AG09309 (cell line): ENCODE measurements around the gene GGCT.

Experiments used
- DNase-seq: peaks from one replicate; pipeline ENCODE4 v3.0.0-alpha.2; 2010; ENCODE audit warnings: low read depth
- H3K4me3 ChIP-seq: 2 replicates; pipeline ENCODE4 v1.5.1; 2011; ENCODE audit warnings: mild to moderate bottlenecking, low read depth, low read length, moderate library complexity; ENCODE audit not compliant: control insufficient read depth
- TF ChIP-seq, protein P1 (sequence below): IDR thresholded peaks from 2 replicates; pipeline ENCODE4 v1.5.1; 2011; ENCODE audit warnings: mild to moderate bottlenecking, low read depth, low read length, inconsistent platforms; ENCODE audit not compliant: insufficient read depth, control insufficient read depth; ENCODE audit errors: missing control alignments

Gene GGCT

DNA sequence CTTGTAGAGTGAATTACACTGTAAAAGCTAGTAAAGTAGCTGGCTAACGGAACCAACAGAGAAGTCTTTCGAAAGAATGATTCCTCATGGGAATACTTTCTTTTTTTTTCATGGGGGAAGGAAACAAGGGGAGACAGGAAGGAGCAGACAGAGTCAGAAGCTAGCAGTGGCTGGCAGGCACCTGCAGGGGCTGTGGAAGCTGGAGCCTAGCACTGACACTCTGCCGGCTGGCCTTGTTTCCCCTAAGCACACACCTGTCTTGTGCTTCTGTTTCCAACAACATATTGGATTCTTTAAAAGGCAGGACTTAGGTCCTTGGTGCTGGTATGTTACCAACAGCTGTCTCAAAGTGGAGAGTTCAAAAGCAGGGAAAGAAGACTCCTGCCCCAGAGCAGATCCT, 50.7 kb downstream of the GGCT start:
- DNase-seq = no peak
- TF ChIP-seq, protein P1, sequence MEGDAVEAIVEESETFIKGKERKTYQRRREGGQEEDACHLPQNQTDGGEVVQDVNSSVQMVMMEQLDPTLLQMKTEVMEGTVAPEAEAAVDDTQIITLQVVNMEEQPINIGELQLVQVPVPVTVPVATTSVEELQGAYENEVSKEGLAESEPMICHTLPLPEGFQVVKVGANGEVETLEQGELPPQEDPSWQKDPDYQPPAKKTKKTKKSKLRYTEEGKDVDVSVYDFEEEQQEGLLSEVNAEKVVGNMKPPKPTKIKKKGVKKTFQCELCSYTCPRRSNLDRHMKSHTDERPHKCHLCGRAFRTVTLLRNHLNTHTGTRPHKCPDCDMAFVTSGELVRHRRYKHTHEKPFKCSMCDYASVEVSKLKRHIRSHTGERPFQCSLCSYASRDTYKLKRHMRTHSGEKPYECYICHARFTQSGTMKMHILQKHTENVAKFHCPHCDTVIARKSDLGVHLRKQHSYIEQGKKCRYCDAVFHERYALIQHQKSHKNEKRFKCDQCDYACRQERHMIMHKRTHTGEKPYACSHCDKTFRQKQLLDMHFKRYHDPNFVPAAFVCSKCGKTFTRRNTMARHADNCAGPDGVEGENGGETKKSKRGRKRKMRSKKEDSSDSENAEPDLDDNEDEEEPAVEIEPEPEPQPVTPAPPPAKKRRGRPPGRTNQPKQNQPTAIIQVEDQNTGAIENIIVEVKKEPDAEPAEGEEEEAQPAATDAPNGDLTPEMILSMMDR = no peak

DNA sequence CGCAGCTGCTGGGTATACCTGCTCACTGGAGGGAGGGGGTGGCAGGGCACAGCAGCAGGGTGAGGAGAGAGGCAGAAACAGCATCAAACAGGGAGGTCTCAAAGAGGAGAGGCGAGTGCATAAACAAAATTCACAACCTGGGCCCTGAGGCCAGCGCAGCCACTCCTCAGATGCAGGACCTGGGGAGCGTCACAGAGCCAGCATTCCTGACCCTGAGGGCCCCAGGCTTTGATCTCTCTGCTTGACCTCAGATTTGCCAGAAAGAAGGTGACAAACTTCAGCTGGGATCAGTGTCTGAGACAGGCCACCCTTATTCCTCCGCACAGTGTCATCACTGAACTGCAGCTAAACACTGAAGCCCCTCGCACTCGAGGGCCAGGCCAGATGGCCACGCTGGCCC, 51.6 kb downstream of the GGCT start:
- TF ChIP-seq, protein P1 = no peak
- no peak overlapping the region for H3K4me3 ChIP-seq
- no peak for DNase-seq

More for the DNA sequence above, 50.7 kb downstream of the GGCT start:
- no peak overlapping the region for H3K4me3 ChIP-seq

DNA sequence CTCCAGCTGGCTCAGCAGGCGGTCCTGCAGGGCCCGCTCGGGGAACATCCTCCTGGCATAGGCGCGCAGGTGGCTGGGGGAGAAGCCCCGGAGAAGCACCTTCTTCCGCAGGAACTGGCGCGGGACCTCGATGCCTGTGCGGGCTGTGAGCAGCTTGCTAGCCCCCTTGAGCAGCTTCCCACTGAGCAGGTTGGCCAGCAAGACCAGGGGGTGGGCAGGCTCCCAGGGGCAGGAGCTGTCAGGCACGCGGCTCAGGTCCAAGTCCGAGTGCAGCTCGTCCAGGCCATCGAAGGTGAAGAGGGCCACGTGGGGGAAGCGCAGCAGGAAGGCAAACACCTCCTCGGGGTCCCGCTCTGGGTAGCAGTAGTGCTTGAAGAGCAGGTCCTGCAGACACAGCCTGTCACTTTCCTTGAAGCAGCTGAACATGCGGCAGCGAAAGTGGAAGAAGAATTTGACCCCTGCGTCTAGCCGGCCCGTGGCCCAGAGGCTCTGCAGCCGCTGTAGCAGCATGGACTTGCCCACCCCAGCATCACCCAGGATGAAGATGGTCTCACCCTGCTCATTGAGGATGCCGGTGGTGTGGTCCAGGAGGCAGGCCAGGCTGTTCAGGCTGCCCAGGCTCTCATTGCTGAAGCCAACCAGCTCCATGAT, 52.2 kb downstream of the GGCT start:
- TF ChIP-seq, protein P1 = no peak
- DNase-seq = no peak
- H3K4me3 ChIP-seq = no peak overlapping the region

DNA sequence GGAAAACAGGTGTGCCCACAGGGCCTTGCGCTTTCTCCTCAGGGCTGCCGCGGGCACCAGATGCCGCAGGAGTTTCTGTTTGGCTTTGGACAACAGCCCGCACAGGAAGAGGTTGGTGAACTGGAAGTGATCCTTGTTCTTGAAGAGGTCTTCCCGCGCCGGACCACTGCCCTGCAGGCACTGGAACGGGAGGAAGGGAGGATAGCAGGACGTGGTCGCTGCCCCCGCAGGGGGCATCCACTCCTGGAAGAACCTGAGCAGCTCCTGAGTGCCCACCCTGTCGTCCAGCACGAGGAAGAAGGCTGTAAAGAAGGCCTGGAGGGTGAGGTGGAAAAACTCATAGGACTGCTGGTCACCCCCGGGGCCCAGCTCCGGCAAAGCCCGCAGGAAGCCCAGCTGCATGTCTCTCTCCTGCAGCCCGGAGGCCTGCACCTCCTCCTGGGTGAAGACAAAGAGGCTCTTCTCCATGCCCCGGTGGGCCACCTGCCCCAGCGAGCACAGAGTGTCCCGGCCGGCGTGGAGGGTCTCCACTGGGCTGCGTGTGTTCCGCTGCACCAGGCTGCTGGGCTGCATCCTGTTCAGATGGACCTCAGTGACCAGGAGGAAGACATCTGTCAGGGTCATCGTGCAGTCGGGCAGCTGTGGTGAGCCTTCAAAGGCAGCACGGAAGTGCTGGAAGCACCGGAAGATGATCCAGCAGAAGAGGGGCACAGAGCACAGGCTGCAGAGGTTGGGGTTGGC, 52.9 kb downstream of the GGCT start:
- TF ChIP-seq, protein P1 = no peak

DNA sequence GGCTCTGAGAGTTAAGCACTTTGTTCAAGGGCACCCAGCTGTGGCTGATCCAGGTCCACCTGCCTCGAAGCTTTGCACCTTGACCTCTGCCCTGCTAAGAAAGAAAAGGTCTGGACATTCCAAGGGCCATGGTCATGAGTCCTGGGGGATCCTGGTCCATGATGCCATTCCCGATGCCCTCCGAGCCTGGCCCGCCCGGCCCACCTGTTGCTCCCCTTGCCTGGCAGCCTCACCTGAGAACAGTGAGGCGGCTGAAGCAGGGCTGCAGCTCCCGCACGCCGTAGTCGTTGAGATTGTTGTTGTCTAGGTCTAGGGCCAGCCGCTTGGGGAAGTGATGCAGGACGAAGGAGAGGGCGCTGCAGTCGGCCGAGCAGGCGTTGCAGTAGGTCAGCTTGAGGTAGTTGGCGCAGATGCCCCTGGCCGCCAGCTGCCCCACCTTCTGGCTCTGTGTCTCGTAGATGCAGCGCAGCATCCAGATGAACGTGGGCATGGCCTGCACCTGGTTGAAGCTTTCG, 53.6 kb downstream of the GGCT start:
- H3K4me3 ChIP-seq = no peak overlapping the region
- TF ChIP-seq, protein P1 = no peak
- DNase-seq = no peak

More for the DNA sequence above, 52.9 kb downstream of the GGCT start:
- no peak for DNase-seq
- no peak overlapping the region for H3K4me3 ChIP-seq

DNA sequence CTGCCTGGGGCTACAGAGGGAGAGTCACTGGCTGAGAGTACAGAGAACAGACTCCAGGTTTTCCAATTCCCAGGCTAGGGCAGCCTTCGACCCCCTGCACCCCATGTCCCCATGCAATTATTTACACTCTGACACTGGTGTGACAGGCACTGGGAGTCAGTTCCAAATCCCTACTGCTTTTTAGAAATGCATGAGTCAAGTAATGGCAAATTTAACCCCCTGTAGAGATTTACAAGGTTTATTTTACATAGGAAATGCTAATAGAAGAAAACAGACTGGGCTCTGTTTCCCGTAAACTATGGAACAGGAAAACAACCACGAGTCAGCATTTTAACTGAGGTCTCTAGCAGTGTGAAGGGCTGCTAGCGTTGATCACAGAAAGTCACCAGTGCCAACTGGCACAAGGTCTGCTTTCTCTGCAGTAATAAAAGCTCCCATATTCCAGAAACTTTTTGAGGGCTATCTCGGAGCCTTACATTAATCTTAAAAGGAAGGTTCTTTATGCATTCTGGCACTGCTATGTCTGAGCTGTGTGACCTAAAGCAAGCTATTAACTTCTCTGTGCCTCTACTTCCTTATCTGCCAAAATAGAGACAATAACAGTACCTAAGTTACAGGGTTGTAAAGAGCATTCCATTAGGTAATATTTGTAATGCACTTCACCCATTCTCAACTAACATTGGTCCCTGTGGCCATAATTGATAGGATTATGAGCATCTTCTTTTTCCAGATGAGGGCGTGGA, 54.2 kb downstream of the GGCT start:
- H3K4me3 ChIP-seq = no peak overlapping the region
- no peak for DNase-seq
- TF ChIP-seq, protein P1 = no peak
